ENCODE measurements around the gene USP40. TPM values are rescaled to one million over a fixed set of nuclear protein-coding genes. Genes with fewer than 3 reads are reported as not detected.

USP40 gene
- total RNA-seq, 1 donor from 2014 or later: 20.9 TPM

DNA sequence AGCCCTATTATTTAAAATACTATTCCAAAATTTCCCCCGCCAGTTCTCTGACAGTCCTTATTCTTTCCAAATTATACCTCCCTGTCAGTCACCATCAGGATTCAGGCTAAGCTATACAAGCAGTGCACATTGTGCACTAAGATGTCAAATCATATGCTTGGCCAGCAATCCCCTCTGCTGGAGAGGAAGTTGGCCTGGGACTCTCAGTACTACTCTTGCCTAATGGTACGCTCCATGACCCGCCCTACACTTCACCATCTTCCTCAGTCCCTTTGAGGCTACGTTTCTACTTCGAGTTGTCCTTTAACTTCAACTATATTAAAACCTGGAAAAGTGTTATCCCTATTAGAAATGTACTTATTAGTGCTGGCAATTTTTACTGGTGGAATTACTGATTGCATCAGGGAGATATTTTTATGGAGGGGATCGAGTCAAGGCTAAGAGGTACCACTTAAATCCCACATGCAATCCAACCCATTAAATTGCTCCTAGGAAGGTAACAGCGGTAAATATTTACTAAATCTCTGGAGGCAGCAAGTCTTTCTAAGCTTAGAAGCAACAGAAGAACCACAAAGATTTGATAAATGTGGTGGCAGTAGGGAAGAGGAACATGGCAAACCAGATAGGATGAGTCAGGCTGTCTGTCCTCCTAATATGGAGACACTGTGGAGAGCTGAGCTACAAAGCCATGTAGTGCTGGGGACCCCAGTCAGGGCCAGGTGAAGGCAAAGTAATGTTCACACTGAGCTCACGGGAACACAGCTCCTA is 2.7 kb downstream of the USP40 start:
- Histone ChIP-seq H3K36me3 (ENCODE audit: control insufficient read depth in 3 of 3, insufficient read depth in 3 of 3, low read length in 3 of 3) (peaks cover 0 to 17% (median 7%) of the 10 kb centered on the region in 3 donors), H3K4me1 (ENCODE audit: control insufficient read depth in 3 of 3, insufficient read depth in 3 of 3, low read length in 3 of 3) (peaks cover 3 to 16% (median 6%) of the 10 kb centered on the region in 3 donors), H3K9ac (ENCODE audit: low read depth in 1 of 3, low read length in 3 of 3) (no peak overlapping the region), H3K4me3 (ENCODE audit: low read length in 3 of 3) (no peak overlapping the region), H3K9me3 (ENCODE audit: control insufficient read depth in 3 of 3, low read length in 3 of 3) (no peaks in the 10 kb centered on the region), H3K27me3 (ENCODE audit: control insufficient read depth in 3 of 3, insufficient read depth in 3 of 3, low read length in 3 of 3) (no peaks in the 10 kb centered on the region), H3K27ac (ENCODE audit: low read depth, low read length) (no peak overlapping the region)

DNA sequence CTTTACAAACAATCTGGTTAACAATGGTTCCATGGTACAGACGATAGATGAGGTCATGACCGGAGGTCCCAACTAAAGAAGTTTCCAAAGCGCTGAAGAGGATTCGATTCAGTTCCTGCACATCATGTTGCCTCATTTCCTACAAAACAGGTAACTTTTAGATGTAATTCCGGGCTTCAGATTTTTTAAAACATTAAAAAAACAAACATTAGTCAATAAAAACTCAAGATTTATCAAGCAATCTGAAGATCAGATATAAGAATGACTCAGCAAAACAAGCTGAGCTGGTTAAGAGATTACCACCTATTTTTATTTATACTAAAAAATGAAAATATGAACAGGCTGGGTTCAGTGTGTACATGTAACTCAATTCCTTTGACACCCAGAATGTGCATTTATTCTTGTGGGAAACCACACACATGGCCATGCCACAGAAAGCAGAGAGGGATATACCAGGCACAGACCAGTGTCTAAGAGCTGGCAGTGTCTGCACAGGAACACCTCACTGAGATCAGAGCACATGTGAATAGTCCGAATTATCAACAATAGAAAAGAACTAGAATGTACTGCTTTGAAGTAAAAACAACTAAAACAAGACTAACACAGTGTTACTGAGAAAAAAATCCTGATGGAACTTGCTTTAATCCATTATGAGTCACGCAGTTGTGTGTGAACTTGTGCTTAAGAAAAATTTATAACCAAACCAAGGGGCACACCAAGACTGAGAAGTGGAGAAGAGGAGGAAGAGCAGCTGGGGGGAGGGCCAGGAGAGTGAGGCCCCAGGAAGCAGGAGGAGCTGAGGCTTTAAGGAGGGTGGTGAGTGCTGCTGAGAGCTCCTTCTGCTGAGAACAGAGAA is 9.5 kb downstream of the USP40 start:
- H3K36me3 ChIP-seq (ENCODE audit: control insufficient read depth in 3 of 3, insufficient read depth in 3 of 3, low read length in 3 of 3): peaks cover 15 to 53% (median 32%) of the 10 kb centered on the region in 3 donors
- H3K9me3 ChIP-seq (ENCODE audit: control insufficient read depth in 3 of 3, low read length in 3 of 3): no peaks in the 10 kb centered on the region
- no peak overlapping the region for H3K27ac ChIP-seq (ENCODE audit: low read depth, low read length)
- H3K27me3 ChIP-seq (ENCODE audit: control insufficient read depth in 3 of 3, insufficient read depth in 3 of 3, low read length in 3 of 3): no peaks in the 10 kb centered on the region
- H3K4me1 ChIP-seq (ENCODE audit: control insufficient read depth in 3 of 3, insufficient read depth in 3 of 3, low read length in 3 of 3): peaks cover 0 to 4% (median 0%) of the 10 kb centered on the region in 3 donors
- no peak overlapping the region for H3K4me3 ChIP-seq (ENCODE audit: low read length in 3 of 3)
- no peak overlapping the region for H3K9ac ChIP-seq (ENCODE audit: low read depth in 1 of 3, low read length in 3 of 3)

DNA sequence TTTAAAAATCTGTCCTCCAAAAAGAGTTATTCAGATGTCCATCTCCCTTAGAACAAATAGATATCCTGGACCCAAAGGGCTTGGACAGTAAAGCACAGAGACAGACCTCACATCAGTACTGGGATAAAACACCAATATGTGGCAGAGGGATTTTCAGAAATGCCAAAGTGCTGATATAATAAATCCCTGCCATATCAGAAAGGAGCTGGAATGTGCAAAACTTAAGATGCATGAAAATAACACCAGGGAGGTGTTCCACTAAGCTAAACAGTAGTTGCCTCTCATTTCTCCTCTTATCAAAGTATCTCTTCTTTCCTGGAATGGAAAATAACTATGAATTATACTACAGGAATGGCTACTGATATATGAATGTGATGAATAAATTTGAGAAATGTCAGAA is 13.2 kb downstream of the USP40 start:
- Histone ChIP-seq H3K9me3 (ENCODE audit: control insufficient read depth in 3 of 3, low read length in 3 of 3) (no peaks in the 10 kb centered on the region), H3K27me3 (ENCODE audit: control insufficient read depth in 3 of 3, insufficient read depth in 3 of 3, low read length in 3 of 3) (no peaks in the 10 kb centered on the region), H3K4me1 (ENCODE audit: control insufficient read depth in 3 of 3, insufficient read depth in 3 of 3, low read length in 3 of 3) (peaks cover 0 to 4% (median 0%) of the 10 kb centered on the region in 3 donors), H3K9ac (ENCODE audit: low read depth in 1 of 3, low read length in 3 of 3) (no peak overlapping the region), H3K4me3 (ENCODE audit: low read length in 3 of 3) (no peak overlapping the region), H3K36me3 (ENCODE audit: control insufficient read depth in 3 of 3, insufficient read depth in 3 of 3, low read length in 3 of 3) (peaks cover 22 to 54% (median 37%) of the 10 kb centered on the region in 3 donors), H3K27ac (ENCODE audit: low read depth, low read length) (no peak overlapping the region)

DNA sequence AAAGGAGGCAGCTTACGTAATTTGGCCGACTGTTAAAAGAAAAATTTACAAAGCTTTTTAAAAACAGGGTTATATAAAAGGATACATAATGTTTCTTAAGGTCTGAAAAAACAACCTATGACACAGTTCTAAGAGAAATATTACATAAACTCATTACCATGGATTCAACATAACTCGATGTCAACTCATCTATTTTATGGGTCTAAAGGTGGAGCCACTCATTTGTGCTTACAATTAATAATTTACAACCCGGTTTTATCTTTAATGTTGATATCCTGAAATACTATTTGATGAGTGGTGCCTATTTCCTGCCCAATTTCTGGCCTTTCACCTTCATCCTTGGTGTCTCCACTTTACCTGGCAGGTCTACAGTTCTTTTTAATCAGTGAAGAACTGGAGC is 15.1 kb downstream of the USP40 start:
- H3K9ac ChIP-seq (ENCODE audit: low read depth in 1 of 3, low read length in 3 of 3): no peak overlapping the region
- no peak overlapping the region for H3K4me3 ChIP-seq (ENCODE audit: low read length in 3 of 3)
- H3K27me3 ChIP-seq (ENCODE audit: control insufficient read depth in 3 of 3, insufficient read depth in 3 of 3, low read length in 3 of 3): no peaks in the 10 kb centered on the region
- H3K27ac ChIP-seq (ENCODE audit: low read depth, low read length): no peak overlapping the region
- no peaks in the 10 kb centered on the region for H3K4me1 ChIP-seq (ENCODE audit: control insufficient read depth in 3 of 3, insufficient read depth in 3 of 3, low read length in 3 of 3)
- H3K9me3 ChIP-seq (ENCODE audit: control insufficient read depth in 3 of 3, low read length in 3 of 3): no peaks in the 10 kb centered on the region
- peaks cover 20 to 57% (median 49%) of the 10 kb centered on the region in 3 donors for H3K36me3 ChIP-seq (ENCODE audit: control insufficient read depth in 3 of 3, insufficient read depth in 3 of 3, low read length in 3 of 3)

DNA sequence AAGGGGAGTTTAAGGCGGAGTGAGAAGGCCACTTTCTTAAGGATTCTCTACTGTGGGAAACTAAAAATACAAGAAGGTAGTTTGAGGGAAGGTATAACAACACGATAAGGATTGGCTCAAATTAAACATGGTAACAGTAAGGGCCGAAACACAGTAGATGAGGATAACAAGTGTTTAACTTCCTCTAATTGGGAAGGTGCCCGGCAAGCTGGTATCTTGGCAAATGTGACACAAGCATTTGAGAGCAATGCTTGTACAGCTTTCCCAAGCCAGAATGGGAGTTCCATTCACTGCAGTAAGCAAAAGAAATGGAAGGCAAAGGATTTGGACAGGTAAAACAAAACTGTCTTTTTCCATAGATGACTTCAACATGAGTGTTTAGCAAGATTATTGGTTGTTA is 19.8 kb downstream of the USP40 start:
- Histone ChIP-seq H3K4me3 (ENCODE audit: low read length in 3 of 3) (no peak overlapping the region), H3K9ac (ENCODE audit: low read depth in 1 of 3, low read length in 3 of 3) (no peak overlapping the region), H3K36me3 (ENCODE audit: control insufficient read depth in 3 of 3, insufficient read depth in 3 of 3, low read length in 3 of 3) (peaks cover 21 to 63% (median 61%) of the 10 kb centered on the region in 3 donors)

DNA sequence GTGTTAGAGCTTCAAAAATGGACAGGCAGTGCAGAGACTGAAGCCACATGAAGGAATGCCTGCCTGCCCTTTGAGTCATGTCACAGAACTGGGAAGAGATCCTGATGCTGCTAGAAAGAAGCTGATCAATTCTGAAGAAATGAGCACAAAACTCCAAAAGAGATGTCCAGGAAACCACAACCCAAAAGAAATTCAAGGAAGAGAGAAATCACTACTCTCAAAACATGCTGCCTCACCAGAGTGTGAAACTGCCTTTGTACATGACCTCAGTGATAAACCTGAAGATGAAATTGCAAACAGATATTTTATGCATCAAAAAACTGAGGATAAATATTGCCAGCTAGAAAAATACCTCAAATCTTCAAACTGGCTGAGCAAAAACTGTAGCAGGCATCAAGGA is 20.5 kb downstream of the USP40 start:
- H3K27me3 ChIP-seq (ENCODE audit: control insufficient read depth in 3 of 3, insufficient read depth in 3 of 3, low read length in 3 of 3): no peaks in the 10 kb centered on the region
- no peaks in the 10 kb centered on the region for H3K9me3 ChIP-seq (ENCODE audit: control insufficient read depth in 3 of 3, low read length in 3 of 3)
- H3K27ac ChIP-seq (ENCODE audit: low read depth, low read length): no peak overlapping the region
- H3K4me1 ChIP-seq (ENCODE audit: control insufficient read depth in 3 of 3, insufficient read depth in 3 of 3, low read length in 3 of 3): no peaks in the 10 kb centered on the region
- no peak overlapping the region for H3K4me3 ChIP-seq (ENCODE audit: low read length in 3 of 3)
- no peak overlapping the region for H3K9ac ChIP-seq (ENCODE audit: low read depth in 1 of 3, low read length in 3 of 3)
- H3K36me3 ChIP-seq (ENCODE audit: control insufficient read depth in 3 of 3, insufficient read depth in 3 of 3, low read length in 3 of 3): peaks cover 19 to 61% (median 57%) of the 10 kb centered on the region in 3 donors

More for the DNA sequence above, 19.8 kb downstream of the USP40 start:
- H3K27ac ChIP-seq (ENCODE audit: low read depth, low read length): no peak overlapping the region
- no peaks in the 10 kb centered on the region for H3K9me3 ChIP-seq (ENCODE audit: control insufficient read depth in 3 of 3, low read length in 3 of 3)
- H3K4me1 ChIP-seq (ENCODE audit: control insufficient read depth in 3 of 3, insufficient read depth in 3 of 3, low read length in 3 of 3): no peaks in the 10 kb centered on the region
- H3K27me3 ChIP-seq (ENCODE audit: control insufficient read depth in 3 of 3, insufficient read depth in 3 of 3, low read length in 3 of 3): no peaks in the 10 kb centered on the region

DNA sequence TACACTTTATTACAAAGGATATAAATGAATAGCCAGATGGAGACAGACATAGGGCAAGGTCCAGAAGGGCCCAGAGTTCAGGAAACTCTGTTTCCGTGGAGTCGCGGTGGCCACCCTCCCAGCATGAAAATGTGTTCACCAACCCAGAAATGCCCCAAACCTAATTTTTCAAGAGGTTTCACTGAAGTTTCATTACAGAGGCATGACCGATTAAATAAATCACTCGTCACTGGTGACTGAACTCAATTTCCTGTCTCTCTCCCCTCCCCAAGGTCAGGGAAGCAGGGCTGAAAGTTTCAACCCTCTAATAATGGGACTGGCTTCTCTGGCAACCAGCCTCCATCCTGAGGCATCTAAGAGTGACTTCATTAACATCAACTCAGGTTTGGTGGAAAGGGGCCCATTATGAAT is 22.4 kb downstream of the USP40 start:
- H3K9me3 ChIP-seq (ENCODE audit: control insufficient read depth in 3 of 3, low read length in 3 of 3): no peaks in the 10 kb centered on the region
- H3K9ac ChIP-seq (ENCODE audit: low read depth in 1 of 3, low read length in 3 of 3): no peak overlapping the region
- H3K4me3 ChIP-seq (ENCODE audit: low read length in 3 of 3): no peak overlapping the region
- H3K27me3 ChIP-seq (ENCODE audit: control insufficient read depth in 3 of 3, insufficient read depth in 3 of 3, low read length in 3 of 3): no peaks in the 10 kb centered on the region
- H3K36me3 ChIP-seq (ENCODE audit: control insufficient read depth in 3 of 3, insufficient read depth in 3 of 3, low read length in 3 of 3): peaks cover 17 to 61% (median 59%) of the 10 kb centered on the region in 3 donors
- no peaks in the 10 kb centered on the region for H3K4me1 ChIP-seq (ENCODE audit: control insufficient read depth in 3 of 3, insufficient read depth in 3 of 3, low read length in 3 of 3)
- H3K27ac ChIP-seq (ENCODE audit: low read depth, low read length): no peak overlapping the region

DNA sequence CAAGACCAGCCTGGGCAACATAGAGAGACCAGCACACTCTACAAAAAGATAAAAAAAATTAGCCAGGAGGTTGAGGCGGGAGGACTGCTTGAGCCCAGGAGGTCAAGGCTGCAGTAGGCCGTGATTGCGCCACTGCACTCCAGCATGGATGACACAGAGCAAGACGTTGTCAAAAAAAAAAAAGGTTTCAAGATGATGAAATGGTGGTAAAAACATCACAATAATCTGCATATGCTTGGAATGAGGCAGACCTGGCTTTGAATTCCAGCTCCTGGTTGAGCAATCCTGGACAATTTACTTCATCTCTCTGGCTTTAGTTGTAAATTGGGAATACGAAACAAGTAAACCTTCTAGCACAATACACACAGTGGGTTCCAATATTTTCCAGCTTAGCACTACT is 24.1 kb downstream of the USP40 start:
- H3K27ac ChIP-seq (ENCODE audit: low read depth, low read length): no peak overlapping the region
- H3K9ac ChIP-seq (ENCODE audit: low read depth in 1 of 3, low read length in 3 of 3): no peak overlapping the region
- H3K4me3 ChIP-seq (ENCODE audit: low read length in 3 of 3): no peak overlapping the region
- no peaks in the 10 kb centered on the region for H3K4me1 ChIP-seq (ENCODE audit: control insufficient read depth in 3 of 3, insufficient read depth in 3 of 3, low read length in 3 of 3)
- H3K36me3 ChIP-seq (ENCODE audit: control insufficient read depth in 3 of 3, insufficient read depth in 3 of 3, low read length in 3 of 3): peaks cover 9 to 55% (median 49%) of the 10 kb centered on the region in 3 donors
- H3K9me3 ChIP-seq (ENCODE audit: control insufficient read depth in 3 of 3, low read length in 3 of 3): no peaks in the 10 kb centered on the region
- no peaks in the 10 kb centered on the region for H3K27me3 ChIP-seq (ENCODE audit: control insufficient read depth in 3 of 3, insufficient read depth in 3 of 3, low read length in 3 of 3)

DNA sequence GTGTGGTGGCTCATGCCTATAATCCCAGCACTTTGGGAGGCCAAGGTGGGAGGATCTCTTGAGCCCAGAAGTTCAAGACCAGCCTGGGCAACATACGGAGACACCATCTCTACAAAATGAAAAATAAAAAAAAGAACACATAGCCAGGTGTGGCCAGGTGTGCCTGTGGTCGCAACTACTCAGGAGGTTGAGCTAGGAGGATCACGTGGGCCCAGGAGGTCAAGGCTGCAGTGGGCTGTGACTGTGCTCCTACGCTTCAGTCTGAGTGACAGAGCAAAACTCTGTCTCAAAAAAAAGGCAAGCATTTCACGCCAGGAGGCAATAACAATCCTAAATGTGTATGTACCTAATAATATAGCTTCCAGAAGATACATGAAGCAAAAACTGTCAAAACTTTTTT is 27.8 kb downstream of the USP40 start:
- Histone ChIP-seq H3K9me3 (ENCODE audit: control insufficient read depth in 3 of 3, low read length in 3 of 3) (no peaks in the 10 kb centered on the region), H3K4me3 (ENCODE audit: low read length in 3 of 3) (no peak overlapping the region), H3K27me3 (ENCODE audit: control insufficient read depth in 3 of 3, insufficient read depth in 3 of 3, low read length in 3 of 3) (no peaks in the 10 kb centered on the region), H3K9ac (ENCODE audit: low read depth in 1 of 3, low read length in 3 of 3) (no peak overlapping the region), H3K27ac (ENCODE audit: low read depth, low read length) (no peak overlapping the region), H3K4me1 (ENCODE audit: control insufficient read depth in 3 of 3, insufficient read depth in 3 of 3, low read length in 3 of 3) (no peaks in the 10 kb centered on the region), H3K36me3 (ENCODE audit: control insufficient read depth in 3 of 3, insufficient read depth in 3 of 3, low read length in 3 of 3) (peaks cover 4 to 28% (median 22%) of the 10 kb centered on the region in 3 donors)

DNA sequence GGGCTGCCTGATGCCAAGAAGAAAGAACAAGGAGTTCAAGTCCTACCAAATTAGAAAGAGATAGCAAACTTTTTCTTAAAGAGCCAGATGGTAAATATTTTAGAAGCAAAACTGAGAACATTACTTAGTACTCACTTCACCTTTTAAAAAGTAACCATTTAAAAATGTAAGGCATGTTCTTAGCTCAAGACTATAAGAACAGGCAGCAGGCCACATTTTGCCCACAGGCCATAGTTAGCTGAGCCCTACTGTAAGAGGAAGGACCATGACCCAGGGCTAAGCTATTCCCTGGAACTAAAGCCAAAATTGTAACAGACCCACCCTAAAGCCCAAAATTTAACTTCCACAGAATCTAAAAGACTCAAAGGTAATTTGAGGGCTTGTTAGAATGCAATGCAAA is 31.3 kb downstream of the USP40 start:
- Histone ChIP-seq H3K36me3 (ENCODE audit: control insufficient read depth in 3 of 3, insufficient read depth in 3 of 3, low read length in 3 of 3) (peaks cover 12 to 28% (median 13%) of the 10 kb centered on the region in 3 donors), H3K9ac (ENCODE audit: low read depth in 1 of 3, low read length in 3 of 3) (no peak overlapping the region), H3K27me3 (ENCODE audit: control insufficient read depth in 3 of 3, insufficient read depth in 3 of 3, low read length in 3 of 3) (no peaks in the 10 kb centered on the region), H3K4me3 (ENCODE audit: low read length in 3 of 3) (no peak overlapping the region), H3K27ac (ENCODE audit: low read depth, low read length) (no peak overlapping the region), H3K9me3 (ENCODE audit: control insufficient read depth in 3 of 3, low read length in 3 of 3) (no peaks in the 10 kb centered on the region), H3K4me1 (ENCODE audit: control insufficient read depth in 3 of 3, insufficient read depth in 3 of 3, low read length in 3 of 3) (no peaks in the 10 kb centered on the region)

Data from skeletal muscle tissue (tissue), 4 donors.